PC-9 (cell line): Measurements from ENCODE around the gene ADAMTS15. TPM values are rescaled to one million over a fixed set of nuclear protein-coding genes. Genes with fewer than 3 reads are reported as not detected.

Experiments used
- BruUV-seq: library from RNA; stranded (reverse); fragments of 400-500 nt; replicated peaks from 2 replicates; lab custom pipeline; 2021; lab: Mats Ljungman, UMichigan
- CTCF ChIA-PET: fragments of 300-600 bp; sonication (Branson Sonifier 250); formaldehyde crosslinking; loops from one replicate; lab custom pipeline; 2022; ENCODE audit warnings: antibody characterized with exemption; lab: Charles Lee
- POLR2A ChIA-PET: fragments of 300-600 bp; sonication (Branson Sonifier 250); formaldehyde crosslinking; loops from one replicate; lab custom pipeline; 2022; ENCODE audit warnings: antibody characterized with exemption; ENCODE audit not compliant: unreplicated experiment; lab: Charles Lee
- DNase-seq, 2 experiments: peaks; one replicate each; pipeline versions ENCODE4 v3.0.0 to v3.0.0-alpha.2; 2015 to 2022; ENCODE audit warnings: mixed read lengths in 1 of 2
- H2AFZ ChIP-seq: fragments of 200-600 bp; sonication (generic); 2 replicates; pipeline ENCODE4 v1.8.1; 2017; ENCODE audit warnings: antibody characterized with exemption
- H3F3A ChIP-seq: fragments of 200-600 bp; sonication (generic); 2 replicates; pipeline ENCODE4 v1.8.1; 2017; ENCODE audit warnings: antibody characterized with exemption, mild to moderate bottlenecking, low read depth; ENCODE audit not compliant: insufficient read depth
- H3K27ac ChIP-seq: fragments of 200-600 bp; sonication (generic); 2 replicates; pipeline ENCODE4 v1.6.1; 2016; ENCODE audit warnings: mixed run types
- H3K27me3 ChIP-seq: fragments of 200-600 bp; sonication (generic); 2 replicates; pipeline ENCODE4 v1.6.1; 2016; ENCODE audit warnings: low read depth, mixed run types; ENCODE audit not compliant: insufficient read depth
- H3K36me3 ChIP-seq: fragments of 200-600 bp; sonication (generic); 2 replicates; pipeline ENCODE4 v1.6.1; 2016; ENCODE audit warnings: low read depth, mixed run types
- H3K4me1 ChIP-seq: fragments of 200-600 bp; sonication (generic); replicated peaks from 2 replicates; pipeline ENCODE4 v1.6.1; 2016; ENCODE audit warnings: mixed run types; ENCODE audit not compliant: insufficient read depth
- H3K4me2 ChIP-seq: fragments of 200-600 bp; sonication (generic); 2 replicates; pipeline ENCODE4 v1.6.1; 2017; ENCODE audit warnings: mixed run types
- H3K4me3 ChIP-seq: fragments of 200-600 bp; sonication (generic); 2 replicates; pipeline ENCODE4 v1.6.1; 2016; ENCODE audit warnings: mixed run types
- H3K79me2 ChIP-seq: fragments of 200-600 bp; sonication (generic); 2 replicates; pipeline ENCODE4 v1.6.1; 2017; ENCODE audit warnings: low read depth, mixed run types
- H3K9me2 ChIP-seq: fragments of 200-600 bp; sonication (generic); 2 replicates; pipeline ENCODE4 v1.8.1; 2017; ENCODE audit warnings: mild to moderate bottlenecking; ENCODE audit not compliant: insufficient read depth
- H3K9me3 ChIP-seq: fragments of 200-600 bp; sonication (generic); 2 replicates; pipeline ENCODE4 v1.8.1; 2016; ENCODE audit warnings: low read depth; ENCODE audit not compliant: insufficient read depth
- H4K20me1 ChIP-seq: fragments of 200-600 bp; sonication (generic); 2 replicates; pipeline ENCODE4 v1.8.1; 2017; ENCODE audit not compliant: insufficient read depth
- CTCF ChIP-seq: fragments of 200-600 bp; sonication (generic); conservative IDR thresholded peaks from 2 replicates; pipeline ENCODE4 v1.6.1; 2017; ENCODE audit warnings: mixed run types, antibody characterized with exemption, mild to moderate bottlenecking, moderate library complexity
- EZH2 ChIP-seq: fragments of 200-600 bp; sonication (generic); IDR thresholded peaks from 2 replicates; pipeline ENCODE4 v1.8.0; 2017; ENCODE audit warnings: antibody characterized with exemption, low read depth
- intact Hi-C: fragments of 100-400 bp; cut with micrococcal nuclease; formaldehyde crosslinking; loops from one replicate; pipeline ENCODE4 v1.10.0; 2022; ENCODE audit not compliant: unreplicated experiment
- total RNA-seq: library from RNA; stranded (reverse); gene quantifications from 2 replicates; pipeline ENCODE4 v1.2.3, GENCODE V29; 2021

Gene ADAMTS15
- total RNA-seq, 1 experiment from 2014 or later = 2.2 TPM

GRCh38 chr11:130486987-130487923, 38.8 kb downstream of the ADAMTS15 start:
- H3K27ac ChIP-seq = no peak overlapping the region
- CTCF ChIA-PET = no interaction called here
- H3F3A ChIP-seq = no peaks in the 10 kb centered on the region
- no peak overlapping the region for H3K4me3 ChIP-seq
- no peaks in the 10 kb centered on the region for H3K9me3 ChIP-seq
- no peak overlapping the region for H3K4me2 ChIP-seq
- H3K9me2 ChIP-seq = no peaks in the 10 kb centered on the region; the same call in 1 of the 2 replicates
- POLR2A ChIA-PET = no interaction called here
- no peaks in the 10 kb centered on the region for H3K36me3 ChIP-seq
- no peaks in the 10 kb centered on the region for H3K27me3 ChIP-seq
- DNase-seq = no peak
- no peaks in the 10 kb centered on the region for H4K20me1 ChIP-seq
- no peaks in the 10 kb centered on the region for H3K4me1 ChIP-seq
- intact Hi-C loops = no loop called here
- no TSS peak for BruUV-seq
- H2AFZ ChIP-seq = no peak overlapping the region
- TF ChIP-seq EZH2 (no peak), CTCF (no peak)
- no peaks in the 10 kb centered on the region for H3K79me2 ChIP-seq

- Histone ChIP-seq H3K79me2 (no peaks in the 10 kb centered on the region), H3K27me3 (no peaks in the 10 kb centered on the region), H3K4me2 (no peak overlapping the region), H3K9me3 (no peaks in the 10 kb centered on the region), H3K9me2 (no peaks in the 10 kb centered on the region; the same call in 1 of the 2 replicates), H3K4me3 (no peak overlapping the region), H4K20me1 (no peaks in the 10 kb centered on the region), H3F3A (no peaks in the 10 kb centered on the region), H3K4me1 (no peaks in the 10 kb centered on the region), H2AFZ (no peak overlapping the region), H3K36me3 (no peaks in the 10 kb centered on the region), H3K27ac (no peak overlapping the region)
- CTCF ChIA-PET = no interaction called here
- no TSS peak for BruUV-seq
- DNase-seq = no peak
- no peak for TF ChIP-seq EZH2
- TF ChIP-seq CTCF = no peak
- POLR2A ChIA-PET = no interaction called here
- intact Hi-C loops = no loop called here
Observed at GRCh38 chr11:130487924-130488815, 39.7 kb downstream of the ADAMTS15 start.

GRCh38 chr11:130488848-130489584, 40.6 kb downstream of the ADAMTS15 start:
- Histone ChIP-seq H3K4me2 (no peak overlapping the region), H3K36me3 (no peaks in the 10 kb centered on the region), H3K9me3 (no peaks in the 10 kb centered on the region), H3K27me3 (no peaks in the 10 kb centered on the region), H4K20me1 (no peaks in the 10 kb centered on the region), H2AFZ (no peak overlapping the region), H3K79me2 (no peaks in the 10 kb centered on the region), H3F3A (no peaks in the 10 kb centered on the region), H3K4me1 (no peaks in the 10 kb centered on the region), H3K27ac (no peak overlapping the region), H3K4me3 (no peak overlapping the region), H3K9me2 (no peaks in the 10 kb centered on the region; the same call in 1 of the 2 replicates)
- no TSS peak for BruUV-seq
- intact Hi-C loops = no loop called here
- TF ChIP-seq EZH2 (no peak), CTCF (no peak)
- POLR2A ChIA-PET = no interaction called here
- CTCF ChIA-PET = no interaction called here
- no peak for DNase-seq
